Left lung (tissue), 10 donors: ENCODE data around the gene AMBRA1. TPM values are rescaled to one million over a fixed set of nuclear protein-coding genes. Genes with fewer than 3 reads are reported as not detected.

Source experiments
- ATAC-seq: fragments of 200-7000 bp; cut with Tn5 transposase; one replicate; pipeline ENCODE4 v1.9.1; 2020; ENCODE audit warnings: moderate library complexity
- DNase-seq, 4 donors: peaks; one replicate each; pipeline ENCODE4 v3.0.0-alpha.2; 2013 to 2020
- H3K27ac ChIP-seq, 2 donors: fragments of 200-600 bp; sonication (generic) in 1 of 2; one replicate each; pipeline versions ENCODE4 v1.5.0 to v1.8.0; 2020 to 2021
- H3K27me3 ChIP-seq, 2 donors: fragments of 200-600 bp; sonication (generic) in 1 of 2; one replicate each; pipeline versions ENCODE4 v1.5.0 to v1.8.0; 2020 to 2021
- H3K36me3 ChIP-seq, 2 donors: fragments of 200-600 bp; sonication (generic) in 1 of 2; one replicate each; pipeline versions ENCODE4 v1.5.0 to v1.8.0; 2020 to 2021
- H3K4me1 ChIP-seq, 2 donors: fragments of 200-600 bp; one replicate each; pipeline ENCODE4 v1.8.0; 2021
- H3K4me3 ChIP-seq, 2 donors: fragments of 200-600 bp; sonication (generic) in 1 of 2; one replicate each; pipeline versions ENCODE4 v1.5.0 to v1.8.0; 2020 to 2021; ENCODE audit warnings: mild to moderate bottlenecking in 1 of 2
- H3K9me3 ChIP-seq, 2 donors: fragments of 200-600 bp; sonication (generic) in 1 of 2; one replicate each; pipeline versions ENCODE4 v1.5.0 to v1.8.0; 2020 to 2021
- intact Hi-C, 2 donors: fragments of 100-400 bp; cut with DNase I; formaldehyde crosslinking; loops; one replicate each; pipeline versions ENCODE4 v1.11.2 to v1.14.2; 2022
- polyA plus RNA-seq, 6 donors: library from polyadenylated mRNA; unstranded; fragments of 120-200 nt; gene quantifications; one replicate each; pipeline ENCODE4 v1.2.1, GENCODE V29; 2013; ENCODE audit not compliant: insufficient read length in 6 of 6
- total RNA-seq, 2 donors: library from RNA; stranded (reverse); fragmentation: NEBNext Ultra II Directional; extraction: Animal tissue kit (Norgen Biotek cat#: 25700); gene quantifications; one replicate each; pipeline ENCODE4 v1.2.1, GENCODE V29; 2021
- TF ChIP-seq, protein P1 (sequence below), 2 donors: fragments of 200-600 bp; sonication (generic) in 1 of 2; IDR thresholded peaks; one replicate each; pipeline versions ENCODE4 v1.5.0 to v1.8.0; 2021; ENCODE audit warnings: antibody characterized with exemption in 2 of 2
- donor health status: DM: no; HTN: yes; CAD: no.
- donor health status: DM: no; HTN: no; CAD: no.

Gene AMBRA1
- total and polyA plus RNA-seq, 8 donors, result 20.4 to 28.2 (median 23.7) TPM

DNA sequence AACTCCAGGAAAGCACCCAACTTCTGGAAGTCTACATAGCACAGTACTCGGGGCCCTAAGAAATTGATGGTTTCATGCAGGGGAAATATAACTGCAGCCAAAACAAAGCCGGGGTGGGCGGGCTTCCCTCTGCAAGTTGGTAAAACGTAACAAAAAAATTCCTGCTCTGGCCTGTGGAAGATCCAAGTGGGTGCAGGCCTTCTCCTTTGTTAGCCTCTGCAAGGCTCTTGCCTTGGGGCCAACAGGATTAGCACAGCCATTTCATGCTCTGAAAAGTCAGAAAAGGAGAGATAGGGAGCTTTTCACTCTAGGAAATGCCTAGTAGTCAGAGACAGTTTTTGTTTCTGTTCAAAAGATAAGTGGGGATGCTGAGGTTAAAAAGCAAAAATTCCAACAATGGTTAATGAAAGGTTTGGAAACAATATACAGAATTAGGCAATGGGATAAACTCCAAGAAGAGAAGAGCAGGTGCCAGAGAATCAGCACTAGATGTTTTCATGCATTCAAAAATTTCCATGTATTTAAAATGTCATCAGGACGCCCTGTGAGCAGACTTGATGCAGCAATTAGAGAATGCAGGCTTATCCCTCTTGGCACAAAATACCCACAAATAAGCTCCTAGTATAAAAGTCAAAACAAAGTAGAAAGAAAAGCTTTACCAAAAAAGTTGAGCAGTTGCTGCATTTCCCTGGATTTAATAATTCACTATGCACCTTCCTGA lies 130.0 kb downstream of the AMBRA1 start:
- Histone ChIP-seq H3K27me3 (no peaks in the 10 kb centered on the region), H3K27ac (no peak overlapping the region), H3K9me3 (no peaks in the 10 kb centered on the region), H3K4me1 (peaks cover 0 to 6% of the 10 kb centered on the region in 2 donors), H3K36me3 (peaks cover 0 to 15% of the 10 kb centered on the region in 2 donors), H3K4me3 (no peak overlapping the region)
- no peak for ATAC-seq
- DNase-seq, result no peak
- intact Hi-C loops, result no loop called here
- TF ChIP-seq, protein P1, sequence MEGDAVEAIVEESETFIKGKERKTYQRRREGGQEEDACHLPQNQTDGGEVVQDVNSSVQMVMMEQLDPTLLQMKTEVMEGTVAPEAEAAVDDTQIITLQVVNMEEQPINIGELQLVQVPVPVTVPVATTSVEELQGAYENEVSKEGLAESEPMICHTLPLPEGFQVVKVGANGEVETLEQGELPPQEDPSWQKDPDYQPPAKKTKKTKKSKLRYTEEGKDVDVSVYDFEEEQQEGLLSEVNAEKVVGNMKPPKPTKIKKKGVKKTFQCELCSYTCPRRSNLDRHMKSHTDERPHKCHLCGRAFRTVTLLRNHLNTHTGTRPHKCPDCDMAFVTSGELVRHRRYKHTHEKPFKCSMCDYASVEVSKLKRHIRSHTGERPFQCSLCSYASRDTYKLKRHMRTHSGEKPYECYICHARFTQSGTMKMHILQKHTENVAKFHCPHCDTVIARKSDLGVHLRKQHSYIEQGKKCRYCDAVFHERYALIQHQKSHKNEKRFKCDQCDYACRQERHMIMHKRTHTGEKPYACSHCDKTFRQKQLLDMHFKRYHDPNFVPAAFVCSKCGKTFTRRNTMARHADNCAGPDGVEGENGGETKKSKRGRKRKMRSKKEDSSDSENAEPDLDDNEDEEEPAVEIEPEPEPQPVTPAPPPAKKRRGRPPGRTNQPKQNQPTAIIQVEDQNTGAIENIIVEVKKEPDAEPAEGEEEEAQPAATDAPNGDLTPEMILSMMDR (IDR thresholded peaks at IDR 0.05), result no peak

DNA sequence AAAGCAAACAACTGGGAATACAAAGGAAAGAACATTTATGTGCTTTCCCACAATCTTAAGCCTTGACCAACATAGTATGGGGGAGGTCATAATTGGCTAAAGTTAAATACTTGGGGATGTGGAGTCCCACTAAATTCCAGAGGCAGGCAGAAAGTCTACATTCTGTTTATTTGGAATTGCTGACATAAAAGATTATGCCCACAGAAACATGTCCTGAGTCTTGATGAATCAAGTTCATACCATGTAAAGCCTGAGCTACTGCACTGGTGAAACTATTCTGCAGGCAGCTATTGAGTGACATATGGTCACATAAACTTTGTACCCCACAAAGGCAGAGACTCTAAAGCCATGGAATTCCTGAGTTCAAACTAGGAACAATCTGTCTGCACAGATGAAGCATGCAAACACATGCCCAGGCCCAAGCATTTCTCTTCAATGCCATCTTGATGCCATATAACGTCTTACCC lies 132.3 kb downstream of the AMBRA1 start:
- DNase-seq, result no peak
- Histone ChIP-seq H3K36me3 (no peaks in the 10 kb centered on the region), H3K27me3 (no peaks in the 10 kb centered on the region), H3K4me1 (peaks cover 0 to 13% of the 10 kb centered on the region in 2 donors), H3K9me3 (no peaks in the 10 kb centered on the region), H3K4me3 (no peak overlapping the region), H3K27ac (no peak overlapping the region)
- TF ChIP-seq, protein P1 (IDR thresholded peaks at IDR 0.05), result no peak
- intact Hi-C loops, result no loop called here
- ATAC-seq, result no peak

DNA sequence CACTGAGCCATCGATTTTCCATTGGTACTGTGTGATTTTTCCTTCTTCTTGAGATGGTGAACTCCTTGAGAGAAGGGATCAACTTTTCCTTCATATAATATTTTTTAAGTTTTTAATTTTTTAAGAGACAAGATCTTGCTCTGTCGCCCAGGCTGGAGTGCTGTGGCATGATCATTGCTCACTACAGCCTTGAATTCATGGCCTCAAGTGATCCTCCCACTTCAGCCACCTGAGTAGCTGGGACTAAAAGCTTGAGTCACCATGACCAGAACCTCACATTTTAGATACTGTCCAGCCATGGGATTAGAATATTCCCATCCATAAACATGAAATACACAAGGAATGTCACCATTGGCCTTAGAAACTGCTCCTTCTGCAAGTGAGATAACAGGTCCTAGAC lies 135.3 kb downstream of the AMBRA1 start:
- H3K27ac ChIP-seq, result no peak overlapping the region
- H3K27me3 ChIP-seq, result no peaks in the 10 kb centered on the region
- intact Hi-C loops, result no loop called here
- ATAC-seq, result peak; percentile 41
- TF ChIP-seq, protein P1 (IDR thresholded peaks at IDR 0.05), result no peak
- no peak for DNase-seq
- H3K4me1 ChIP-seq, result peaks cover 0 to 22% of the 10 kb centered on the region in 2 donors
- no peaks in the 10 kb centered on the region for H3K36me3 ChIP-seq
- no peak overlapping the region for H3K4me3 ChIP-seq
- H3K9me3 ChIP-seq, result no peaks in the 10 kb centered on the region

- H3K27me3 ChIP-seq, result no peaks in the 10 kb centered on the region
- no peaks in the 10 kb centered on the region for H3K9me3 ChIP-seq
- TF ChIP-seq, protein P1 (IDR thresholded peaks at IDR 0.05), result no peak
- peak in 1 of 4 donors; percentile 47 for DNase-seq
- peak; percentile 90 for ATAC-seq
- no peak overlapping the region for H3K27ac ChIP-seq
- H3K36me3 ChIP-seq, result no peaks in the 10 kb centered on the region
- H3K4me1 ChIP-seq, result peaks cover 0 to 22% of the 10 kb centered on the region in 2 donors
- intact Hi-C loops, result no loop called here
- no peak overlapping the region for H3K4me3 ChIP-seq
Measured at GRCh38 chr11:46457659-46458424, 136.0 kb downstream of the AMBRA1 start.

GRCh38 chr11:46457021-46457420 lies 136.8 kb downstream of the AMBRA1 start:
- intact Hi-C loops, result no loop called here
- H3K4me1 ChIP-seq, result peaks cover 0 to 22% of the 10 kb centered on the region in 2 donors

More at GRCh38 chr11:46457021-46457420, 136.8 kb downstream of the AMBRA1 start:
- Histone ChIP-seq H3K4me3 (no peak overlapping the region), H3K36me3 (no peaks in the 10 kb centered on the region), H3K27ac (no peak overlapping the region), H3K27me3 (no peaks in the 10 kb centered on the region), H3K9me3 (no peaks in the 10 kb centered on the region)
- TF ChIP-seq, protein P1 (IDR thresholded peaks at IDR 0.05), result no peak
- no peak for ATAC-seq
- no peak for DNase-seq
